Left lung (tissue), 10 donors: Measurements from ENCODE around the gene EREG. TPM values are rescaled to one million over a fixed set of nuclear protein-coding genes. Genes with fewer than 3 reads are reported as not detected.

Experiments
- ATAC-seq: fragments of 200-7000 bp; cut with Tn5 transposase; one replicate; pipeline ENCODE4 v1.9.1; 2020; ENCODE audit warnings: moderate library complexity
- DNase-seq, 4 donors: peaks; one replicate each; pipeline ENCODE4 v3.0.0-alpha.2; 2013 to 2020
- H3K27ac ChIP-seq, 2 donors: fragments of 200-600 bp; sonication (generic) in 1 of 2; one replicate each; pipeline versions ENCODE4 v1.5.0 to v1.8.0; 2020 to 2021
- H3K27me3 ChIP-seq, 2 donors: fragments of 200-600 bp; sonication (generic) in 1 of 2; one replicate each; pipeline versions ENCODE4 v1.5.0 to v1.8.0; 2020 to 2021
- H3K36me3 ChIP-seq, 2 donors: fragments of 200-600 bp; sonication (generic) in 1 of 2; one replicate each; pipeline versions ENCODE4 v1.5.0 to v1.8.0; 2020 to 2021
- H3K4me1 ChIP-seq, 2 donors: fragments of 200-600 bp; one replicate each; pipeline ENCODE4 v1.8.0; 2021
- H3K4me3 ChIP-seq, 2 donors: fragments of 200-600 bp; sonication (generic) in 1 of 2; one replicate each; pipeline versions ENCODE4 v1.5.0 to v1.8.0; 2020 to 2021; ENCODE audit warnings: mild to moderate bottlenecking in 1 of 2
- H3K9me3 ChIP-seq, 2 donors: fragments of 200-600 bp; sonication (generic) in 1 of 2; one replicate each; pipeline versions ENCODE4 v1.5.0 to v1.8.0; 2020 to 2021
- CTCF ChIP-seq, 2 donors: fragments of 200-600 bp; sonication (generic) in 1 of 2; IDR thresholded peaks; one replicate each; pipeline versions ENCODE4 v1.5.0 to v1.8.0; 2021; ENCODE audit warnings: antibody characterized with exemption in 2 of 2
- intact Hi-C, 2 donors: fragments of 100-400 bp; cut with DNase I; formaldehyde crosslinking; loops; one replicate each; pipeline versions ENCODE4 v1.11.2 to v1.14.2; 2022
- polyA plus RNA-seq, 6 donors: library from polyadenylated mRNA; unstranded; fragments of 120-200 nt; gene quantifications; one replicate each; pipeline ENCODE4 v1.2.1, GENCODE V29; 2013; ENCODE audit not compliant: insufficient read length in 6 of 6
- total RNA-seq, 2 donors: library from RNA; stranded (reverse); fragmentation: NEBNext Ultra II Directional; extraction: Animal tissue kit (Norgen Biotek cat#: 25700); gene quantifications; one replicate each; pipeline ENCODE4 v1.2.1, GENCODE V29; 2021
- donor health status: DM: no; HTN: yes; CAD: no.
- donor health status: DM: no; HTN: no; CAD: no.

Gene EREG
- total and polyA plus RNA-seq, 8 donors = 0.14 to 3.6 (median 0.28) TPM

DNA sequence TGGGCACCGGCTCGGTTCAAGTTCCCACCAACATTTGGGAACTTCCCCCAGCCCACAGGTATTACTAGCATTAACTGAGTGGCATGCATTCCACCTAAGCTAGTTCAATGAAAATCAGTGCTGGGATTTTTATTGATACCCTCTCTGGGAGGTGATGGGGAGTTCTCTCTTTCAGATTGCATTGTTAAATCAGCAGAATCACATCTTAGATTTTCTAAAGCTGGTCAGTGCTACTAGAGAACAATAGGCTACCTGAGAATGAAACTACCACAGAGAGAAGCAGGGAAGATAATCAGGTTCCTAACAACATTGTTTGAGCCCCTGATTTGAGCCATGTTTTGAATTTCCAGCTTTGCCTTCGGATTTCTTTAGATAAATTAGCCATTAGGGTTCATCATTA is 40.7 kb upstream of the EREG start:
- no peak for ATAC-seq
- TF ChIP-seq CTCF (IDR thresholded peaks at IDR 0.05) = no peak
- H3K27ac ChIP-seq = no peak overlapping the region
- no peak overlapping the region for H3K4me3 ChIP-seq
- intact Hi-C loops = no loop called here
- no peaks in the 10 kb centered on the region for H3K27me3 ChIP-seq
- peaks cover 0 to 7% of the 10 kb centered on the region in 2 donors for H3K4me1 ChIP-seq
- no peaks in the 10 kb centered on the region for H3K36me3 ChIP-seq
- no peak for DNase-seq
- H3K9me3 ChIP-seq = no peaks in the 10 kb centered on the region

DNA sequence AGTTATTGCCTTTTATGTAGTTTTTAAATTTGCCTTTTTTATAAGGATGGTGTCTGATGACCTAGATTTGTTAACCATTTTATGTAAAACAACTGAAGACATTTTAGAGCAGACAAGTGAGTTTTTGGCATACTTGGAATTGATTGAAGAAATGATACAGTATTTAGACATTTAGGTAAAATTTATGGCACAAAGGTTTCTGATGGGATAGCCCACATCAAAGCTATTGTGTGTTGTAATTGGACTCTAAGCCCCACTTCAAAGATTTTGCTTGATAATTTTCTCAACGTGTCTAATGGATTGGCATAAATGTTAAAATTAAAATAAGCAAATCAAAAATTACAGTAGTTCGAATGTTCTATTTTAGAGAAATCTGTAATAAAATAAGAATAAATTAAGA is 39.1 kb upstream of the EREG start:
- intact Hi-C loops = no loop called here
- DNase-seq = no peak
- no peak for ATAC-seq
- no peak overlapping the region for H3K27ac ChIP-seq
- H3K9me3 ChIP-seq = no peaks in the 10 kb centered on the region
- no peaks in the 10 kb centered on the region for H3K27me3 ChIP-seq
- no peak overlapping the region for H3K4me3 ChIP-seq
- peaks cover 0 to under 1% of the 10 kb centered on the region in 2 donors for H3K4me1 ChIP-seq
- H3K36me3 ChIP-seq = no peaks in the 10 kb centered on the region
- no peak for TF ChIP-seq CTCF (IDR thresholded peaks at IDR 0.05)

DNA sequence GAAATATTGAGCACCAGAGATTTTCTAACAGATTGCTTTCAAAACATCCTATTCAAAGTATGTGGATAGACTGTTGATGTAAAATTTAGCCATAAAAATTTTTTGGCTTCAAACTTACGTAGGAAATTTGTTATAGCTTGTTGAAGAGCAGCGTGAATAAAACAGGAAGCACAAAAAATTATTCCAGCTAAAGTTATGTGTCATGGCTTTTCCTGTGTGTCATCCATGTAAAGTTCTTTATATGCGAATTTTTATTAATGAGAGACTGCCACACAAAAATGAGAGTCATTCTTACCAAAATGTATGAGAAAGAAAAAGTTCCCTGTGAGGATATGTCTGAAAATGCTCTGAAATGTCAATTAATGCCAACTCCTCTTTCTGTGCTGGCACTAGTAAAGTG is 37.2 kb upstream of the EREG start:
- no peaks in the 10 kb centered on the region for H3K4me1 ChIP-seq
- no peaks in the 10 kb centered on the region for H3K27me3 ChIP-seq
- TF ChIP-seq CTCF (IDR thresholded peaks at IDR 0.05) = no peak
- intact Hi-C loops = no loop called here
- no peak overlapping the region for H3K27ac ChIP-seq
- no peak for ATAC-seq
- H3K4me3 ChIP-seq = no peak overlapping the region
- H3K9me3 ChIP-seq = no peaks in the 10 kb centered on the region
- H3K36me3 ChIP-seq = no peaks in the 10 kb centered on the region
- DNase-seq = no peak

GRCh38 chr4:74328501-74328900 is 36.4 kb upstream of the EREG start:
- Histone ChIP-seq H3K36me3 (no peaks in the 10 kb centered on the region), H3K27ac (no peak overlapping the region), H3K9me3 (no peaks in the 10 kb centered on the region), H3K4me3 (no peak overlapping the region), H3K4me1 (no peaks in the 10 kb centered on the region), H3K27me3 (no peaks in the 10 kb centered on the region)
- TF ChIP-seq CTCF (IDR thresholded peaks at IDR 0.05) = no peak
- ATAC-seq = no peak
- intact Hi-C loops = no loop called here
- DNase-seq = no peak

DNA sequence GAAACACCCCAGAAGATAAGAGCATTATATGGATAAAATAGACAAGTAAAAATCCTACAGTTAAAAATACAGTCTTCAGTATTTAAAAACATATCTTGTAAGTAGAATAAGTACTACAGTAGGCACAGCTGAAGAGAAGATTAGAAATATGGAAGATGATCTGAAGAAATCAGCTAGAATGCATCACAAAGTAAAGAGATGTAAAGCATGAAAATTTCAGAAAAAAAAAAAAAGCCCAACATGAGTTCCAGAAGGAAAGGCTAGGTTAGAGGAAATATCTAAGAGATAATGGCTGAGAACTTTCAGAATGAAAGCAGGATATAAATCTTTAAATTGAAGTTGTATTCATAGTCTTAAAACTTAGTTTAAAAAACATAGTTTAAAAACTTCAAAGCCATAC is 35.6 kb upstream of the EREG start:
- Histone ChIP-seq H3K27me3 (no peaks in the 10 kb centered on the region), H3K4me3 (no peak overlapping the region), H3K27ac (no peak overlapping the region), H3K9me3 (no peaks in the 10 kb centered on the region), H3K36me3 (no peaks in the 10 kb centered on the region), H3K4me1 (no peaks in the 10 kb centered on the region)
- ATAC-seq (no peak), DNase-seq (no peak)
- TF ChIP-seq CTCF (IDR thresholded peaks at IDR 0.05) = no peak
- intact Hi-C loops = no loop called here
